ENCODE results near the gene SDSL. TPM values are rescaled to one million over a fixed set of nuclear protein-coding genes. Genes with fewer than 3 reads are reported as not detected.

Gene SDSL
- total and polyA plus RNA-seq, 2 donors, result 0.48 to 3.9 TPM

- Histone ChIP-seq H3K27ac (ENCODE audit: low read depth) (no peak overlapping the region), H3K36me3 (ENCODE audit: insufficient read depth) (no peaks in the 10 kb centered on the region), H3K4me1 (ENCODE audit: insufficient read depth) (no peaks in the 10 kb centered on the region), H3K4me3 (ENCODE audit: low read depth, low read length) (no peak overlapping the region)
- WGBS, result under 1% methylated on average over 50 of the region's 50 CpGs
- no peak for DNase-seq (ENCODE audit: extremely low spot score)
Observed at GRCh38 chr12:113475451-113476175, 53.4 kb downstream of the SDSL start.

DNA sequence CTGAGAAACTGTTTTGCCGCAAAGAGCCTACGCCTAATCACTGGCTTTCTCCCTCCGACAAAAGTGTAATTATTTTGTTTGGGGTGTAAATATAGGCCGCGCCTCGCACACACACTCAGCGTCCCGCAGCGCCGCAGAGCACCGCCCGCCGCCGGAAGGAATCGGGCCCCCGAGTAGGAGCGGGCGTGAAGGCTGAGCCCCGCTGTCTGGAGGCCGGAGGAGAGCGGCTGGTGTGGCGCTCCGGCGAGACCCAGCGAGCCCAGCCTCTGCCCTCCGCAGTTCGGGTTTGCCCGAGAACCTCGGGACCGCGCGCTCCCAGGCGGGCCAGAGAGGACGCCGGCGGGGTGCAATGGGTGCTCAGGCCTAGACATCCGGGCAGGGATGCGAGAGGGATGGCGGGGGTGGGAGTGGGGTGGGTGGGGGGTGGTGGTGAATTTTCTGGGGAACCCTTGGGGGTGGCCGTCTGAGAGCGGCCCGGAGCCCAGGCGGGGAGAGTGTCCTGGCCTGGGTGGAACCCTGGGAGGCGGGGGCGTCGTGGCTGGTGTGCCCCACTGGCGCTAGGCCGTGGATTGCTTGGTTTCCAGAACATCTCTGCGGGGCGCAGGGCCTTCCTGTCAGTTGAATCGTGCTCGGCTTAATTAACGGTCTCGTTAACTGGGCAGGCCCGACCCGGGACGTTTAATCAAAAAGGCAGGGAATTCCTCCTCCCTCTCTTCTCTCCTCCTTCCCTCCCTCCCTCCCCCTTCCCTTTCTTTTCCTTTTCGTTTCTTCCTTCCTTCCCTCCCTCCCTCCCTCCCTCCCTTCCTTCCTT, 54.2 kb downstream of the SDSL start:
- no peak overlapping the region for H3K4me3 ChIP-seq (ENCODE audit: low read depth, low read length)
- H3K27ac ChIP-seq (ENCODE audit: low read depth), result no peak overlapping the region
- H3K36me3 ChIP-seq (ENCODE audit: insufficient read depth), result no peaks in the 10 kb centered on the region
- DNase-seq (ENCODE audit: extremely low spot score), result no peak
- no peaks in the 10 kb centered on the region for H3K4me1 ChIP-seq (ENCODE audit: insufficient read depth)
- 1% methylated on average over 58 of the region's 58 CpGs for WGBS

- DNase-seq (ENCODE audit: extremely low spot score), result no peak
- Histone ChIP-seq H3K4me1 (ENCODE audit: insufficient read depth) (no peaks in the 10 kb centered on the region), H3K27ac (ENCODE audit: low read depth) (no peak overlapping the region), H3K4me3 (ENCODE audit: low read depth, low read length) (no peak overlapping the region), H3K36me3 (ENCODE audit: insufficient read depth) (no peaks in the 10 kb centered on the region)
- 1% methylated on average over 7 of the region's 7 CpGs for WGBS
Observed at GRCh38 chr12:113477171-113477841, 55.1 kb downstream of the SDSL start.

GRCh38 chr12:113477842-113478215, 55.6 kb downstream of the SDSL start:
- no peak overlapping the region for H3K4me3 ChIP-seq (ENCODE audit: low read depth, low read length)
- 5% methylated on average over 3 of the region's 3 CpGs for WGBS
- no peak overlapping the region for H3K27ac ChIP-seq (ENCODE audit: low read depth)
- H3K36me3 ChIP-seq (ENCODE audit: insufficient read depth), result no peaks in the 10 kb centered on the region
- no peak for DNase-seq (ENCODE audit: extremely low spot score)
- H3K4me1 ChIP-seq (ENCODE audit: insufficient read depth), result no peaks in the 10 kb centered on the region

GRCh38 chr12:113478351-113479011, 56.3 kb downstream of the SDSL start:
- DNase-seq (ENCODE audit: extremely low spot score), result no peak
- Histone ChIP-seq H3K4me1 (ENCODE audit: insufficient read depth) (no peaks in the 10 kb centered on the region), H3K36me3 (ENCODE audit: insufficient read depth) (no peaks in the 10 kb centered on the region), H3K4me3 (ENCODE audit: low read depth, low read length) (no peak overlapping the region), H3K27ac (ENCODE audit: low read depth) (no peak overlapping the region)
- 2% methylated on average over 41 of the region's 41 CpGs for WGBS

GRCh38 chr12:113479216-113479589, 57.0 kb downstream of the SDSL start:
- under 1% methylated on average over 11 of the region's 11 CpGs for WGBS
- Histone ChIP-seq H3K4me3 (ENCODE audit: low read depth, low read length) (no peak overlapping the region), H3K36me3 (ENCODE audit: insufficient read depth) (no peaks in the 10 kb centered on the region), H3K4me1 (ENCODE audit: insufficient read depth) (no peaks in the 10 kb centered on the region), H3K27ac (ENCODE audit: low read depth) (no peak overlapping the region)
- DNase-seq (ENCODE audit: extremely low spot score), result no peak

DNA sequence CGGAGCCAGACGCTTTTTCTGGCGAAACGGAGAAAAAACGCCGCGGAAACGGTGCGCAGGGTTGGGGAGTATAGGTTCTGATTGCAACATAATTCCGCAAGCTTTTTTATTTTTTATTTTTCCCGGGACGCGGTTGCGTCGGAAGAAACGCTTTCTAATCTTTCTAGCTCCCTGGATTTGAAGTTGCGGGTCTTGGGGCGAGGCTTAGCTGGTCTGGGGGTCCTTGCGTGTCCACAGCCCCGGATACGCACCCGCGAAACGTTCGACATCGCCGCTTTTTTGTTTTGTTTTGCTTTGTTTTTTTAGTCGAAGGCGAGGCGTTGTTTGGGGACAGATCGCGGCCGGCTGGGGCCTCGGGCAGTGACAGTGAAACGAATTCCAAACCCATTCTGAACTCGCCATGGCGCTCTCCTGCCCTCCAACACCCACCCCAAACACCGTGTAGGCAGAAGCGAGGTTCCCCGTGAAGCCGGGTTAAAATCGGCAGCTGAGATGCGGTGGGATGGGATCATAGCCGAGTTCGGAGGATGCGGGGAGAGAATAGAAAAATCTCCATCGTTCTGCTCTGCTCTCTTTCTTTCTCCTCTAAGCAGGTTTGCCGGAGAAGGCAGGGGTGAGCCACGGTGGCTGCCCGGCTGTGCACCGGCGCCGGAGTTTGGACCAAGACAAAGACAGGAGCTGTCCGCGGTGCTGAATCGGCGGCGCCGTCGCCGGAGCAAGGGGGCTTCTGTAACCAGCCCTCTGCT, 57.6 kb downstream of the SDSL start:
- no peaks in the 10 kb centered on the region for H3K4me1 ChIP-seq (ENCODE audit: insufficient read depth)
- no peaks in the 10 kb centered on the region for H3K36me3 ChIP-seq (ENCODE audit: insufficient read depth)
- no peak overlapping the region for H3K4me3 ChIP-seq (ENCODE audit: low read depth, low read length)
- WGBS, result 2% methylated on average over 61 of the region's 61 CpGs
- DNase-seq (ENCODE audit: extremely low spot score), result no peak
- H3K27ac ChIP-seq (ENCODE audit: low read depth), result no peak overlapping the region

- no peaks in the 10 kb centered on the region for H3K36me3 ChIP-seq (ENCODE audit: insufficient read depth)
- DNase-seq (ENCODE audit: extremely low spot score), result no peak
- no peaks in the 10 kb centered on the region for H3K4me1 ChIP-seq (ENCODE audit: insufficient read depth)
- no peak overlapping the region for H3K4me3 ChIP-seq (ENCODE audit: low read depth, low read length)
- no peak overlapping the region for H3K27ac ChIP-seq (ENCODE audit: low read depth)
- 14% methylated on average over 9 of the region's 9 CpGs for WGBS
Observed at GRCh38 chr12:113480336-113480971, 58.3 kb downstream of the SDSL start.

GRCh38 chr12:113482334-113482733, 60.2 kb downstream of the SDSL start:
- no peak overlapping the region for H3K27ac ChIP-seq (ENCODE audit: low read depth)
- no peaks in the 10 kb centered on the region for H3K36me3 ChIP-seq (ENCODE audit: insufficient read depth)
- no peak for DNase-seq (ENCODE audit: extremely low spot score)
- no peaks in the 10 kb centered on the region for H3K4me1 ChIP-seq (ENCODE audit: insufficient read depth)
- H3K4me3 ChIP-seq (ENCODE audit: low read depth, low read length), result no peak overlapping the region
- WGBS, result 9% methylated on average over 1 of the region's 1 CpG

GRCh38 chr12:113485330-113485729, 63.1 kb downstream of the SDSL start:
- Histone ChIP-seq H3K4me3 (ENCODE audit: low read depth, low read length) (no peak overlapping the region), H3K27ac (ENCODE audit: low read depth) (no peak overlapping the region), H3K4me1 (ENCODE audit: insufficient read depth) (no peaks in the 10 kb centered on the region), H3K36me3 (ENCODE audit: insufficient read depth) (no peaks in the 10 kb centered on the region)
- no peak for DNase-seq (ENCODE audit: extremely low spot score)
- 4% methylated on average over 2 of the region's 2 CpGs for whole genome bisulfite sequencing

DNA sequence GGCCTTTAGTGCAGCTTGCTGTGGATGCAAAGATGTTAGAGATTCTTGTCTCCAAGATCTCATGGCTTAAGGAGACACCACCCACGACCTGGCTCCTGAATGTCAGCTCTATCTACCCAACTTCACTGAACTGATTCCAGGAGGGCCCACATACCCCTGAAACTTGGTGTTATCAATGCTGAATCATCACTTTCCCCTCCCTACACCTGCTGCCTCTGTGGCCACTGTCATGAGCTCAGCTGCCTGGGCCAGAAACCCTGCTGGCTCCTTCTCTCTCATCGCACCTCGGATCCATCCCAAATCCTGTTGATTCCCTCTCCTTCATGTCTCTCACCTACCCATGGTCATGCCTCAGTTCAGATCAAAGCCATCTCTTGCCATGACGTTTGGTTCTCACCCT, 64.5 kb downstream of the SDSL start:
- Histone ChIP-seq H3K36me3 (ENCODE audit: insufficient read depth) (no peaks in the 10 kb centered on the region), H3K4me3 (ENCODE audit: low read depth, low read length) (no peak overlapping the region), H3K4me1 (ENCODE audit: insufficient read depth) (no peaks in the 10 kb centered on the region), H3K27ac (ENCODE audit: low read depth) (no peak overlapping the region)
- whole genome bisulfite sequencing, result 42% methylated on average over 4 of the region's 4 CpGs
- no peak for DNase-seq (ENCODE audit: extremely low spot score)
